Endothelial cell (in vitro differentiated cells): Measurements from ENCODE around the gene MYCL. TPM values are rescaled to one million over a fixed set of nuclear protein-coding genes. Genes with fewer than 3 reads are reported as not detected.

Experiments
- DNase-seq: peaks from one replicate; pipeline ENCODE4 v3.0.0; 2021; ENCODE audit warnings: low spot score
- H3K27ac Mint-ChIP-seq: one replicate; pipeline ENCODE4 v1.8.0; 2021; ENCODE audit warnings: mixed read lengths, inconsistent platforms; ENCODE audit not compliant: unreplicated experiment
- H3K27me3 Mint-ChIP-seq: one replicate; pipeline ENCODE4 v1.8.0; 2021; ENCODE audit warnings: mild to moderate bottlenecking, moderate library complexity, mixed read lengths, inconsistent platforms; ENCODE audit not compliant: unreplicated experiment
- H3K36me3 Mint-ChIP-seq: one replicate; pipeline ENCODE4 v1.8.0; 2021; ENCODE audit warnings: mild to moderate bottlenecking, low read depth, mixed read lengths, inconsistent platforms; ENCODE audit not compliant: unreplicated experiment
- H3K4me1 Mint-ChIP-seq: one replicate; pipeline ENCODE4 v1.8.0; 2021; ENCODE audit warnings: mild to moderate bottlenecking, mixed read lengths, inconsistent platforms; ENCODE audit not compliant: unreplicated experiment
- H3K4me3 Mint-ChIP-seq: one replicate; pipeline ENCODE4 v1.8.0; 2021; ENCODE audit warnings: mild to moderate bottlenecking, mixed read lengths, inconsistent platforms; ENCODE audit not compliant: unreplicated experiment
- H3K9me3 Mint-ChIP-seq: one replicate; pipeline ENCODE4 v1.8.0; 2021; ENCODE audit warnings: mixed read lengths, inconsistent platforms; ENCODE audit not compliant: unreplicated experiment
- CTCF ChIP-seq: fragments of 200-600 bp; sonication (generic); IDR thresholded peaks from one replicate; pipeline ENCODE4 v1.5.0; 2021; ENCODE audit warnings: antibody characterized with exemption; ENCODE audit not compliant: unreplicated experiment
- total RNA-seq: library from RNA; stranded (reverse); fragmentation: NEBNext Ultra II Directional; extraction: Animal tissue kit (Norgen Biotek cat#: 25700); gene quantifications from one replicate; pipeline ENCODE4 v1.2.1, GENCODE V29; 2021; ENCODE audit not compliant: unreplicated experiment

MYCL gene
- total RNA-seq, 1 donor from 2014 or later = 20.1 TPM

DNA sequence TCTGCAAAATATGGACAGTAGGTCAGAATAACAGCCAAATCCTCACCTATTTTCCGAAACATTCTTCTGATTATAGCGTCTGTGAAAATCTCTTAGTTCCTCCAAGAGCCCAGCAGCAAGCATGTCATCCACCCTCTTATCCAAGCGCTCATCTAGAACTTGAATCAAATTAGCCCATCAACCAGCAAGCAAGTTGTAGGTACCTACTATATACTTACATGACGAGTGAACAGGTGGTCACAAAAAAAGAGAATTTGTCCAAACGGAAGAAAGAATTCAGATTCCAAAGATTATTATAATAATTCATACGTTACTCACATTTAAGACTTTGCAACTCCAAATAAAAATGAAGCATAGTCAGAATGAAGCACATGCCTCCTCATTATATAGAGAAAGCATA is 53.8 kb downstream of the MYCL start:
- Mint-ChIP-seq H3K36me3 (peaks cover 10% of the 10 kb centered on the region), H3K27ac (no peak overlapping the region), H3K27me3 (no peaks in the 10 kb centered on the region), H3K9me3 (no peaks in the 10 kb centered on the region), H3K4me3 (no peak overlapping the region), H3K4me1 (peaks cover 15% of the 10 kb centered on the region)
- DNase-seq = no peak
- no peak for TF ChIP-seq CTCF

- no peaks in the 10 kb centered on the region for H3K27me3 Mint-ChIP-seq
- no peak overlapping the region for H3K4me3 Mint-ChIP-seq
- no peaks in the 10 kb centered on the region for H3K9me3 Mint-ChIP-seq
- DNase-seq = no peak
- TF ChIP-seq CTCF = no peak
- H3K4me1 Mint-ChIP-seq = peaks cover 26% of the 10 kb centered on the region
- no peak overlapping the region for H3K27ac Mint-ChIP-seq
- peaks cover 12% of the 10 kb centered on the region for H3K36me3 Mint-ChIP-seq
These were observed 54.9 kb downstream of the MYCL start for GRCh38 chr1:39846796-39847195.

DNA sequence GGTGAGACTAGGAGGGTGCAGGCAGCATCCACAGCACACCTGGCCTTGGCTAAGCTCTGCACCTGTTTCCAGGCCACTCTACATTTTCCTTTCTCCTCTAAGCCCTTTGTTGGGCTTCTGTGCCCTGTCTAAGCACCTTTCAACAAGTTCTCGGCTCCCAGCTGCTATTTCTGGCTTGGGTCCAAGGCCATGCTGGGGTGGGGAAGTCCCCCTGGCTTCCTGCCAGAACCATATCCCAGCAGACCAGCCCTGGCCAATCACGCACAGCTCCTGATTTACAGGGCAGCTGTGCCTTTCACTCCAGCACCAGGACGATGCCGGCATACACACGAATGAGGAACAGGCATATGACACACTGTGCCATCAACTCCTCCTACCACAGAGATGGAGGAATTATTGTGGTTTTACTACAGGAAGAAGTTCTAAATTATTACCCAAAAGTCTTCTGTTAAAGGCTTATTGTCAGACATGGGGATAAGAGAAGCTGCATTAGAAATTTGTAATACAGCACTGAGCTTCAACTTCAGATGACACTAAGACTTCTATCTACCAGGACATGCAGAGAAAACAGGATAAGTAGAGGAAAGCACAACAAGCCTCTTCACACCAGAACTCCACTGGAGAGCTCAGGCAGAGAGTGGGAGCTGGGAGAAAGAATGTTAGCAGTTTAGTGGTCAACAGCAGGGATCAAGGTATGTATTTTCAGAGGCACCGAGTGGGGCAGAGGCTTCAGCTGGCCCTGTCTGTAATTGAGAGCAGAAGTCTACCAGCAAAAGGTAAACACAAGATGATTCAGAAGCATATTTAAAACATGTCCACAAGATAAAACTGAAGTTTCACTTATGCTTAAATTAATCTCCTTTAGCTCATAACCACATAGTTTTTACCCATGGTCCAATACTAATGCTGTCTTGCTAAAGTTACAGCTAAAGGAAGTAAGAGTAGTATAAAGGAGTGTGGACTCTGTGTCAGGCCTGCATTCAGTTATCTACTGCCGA is 55.8 kb downstream of the MYCL start:
- peak; percentile 9 for DNase-seq
- TF ChIP-seq CTCF = no peak
- H3K9me3 Mint-ChIP-seq = no peaks in the 10 kb centered on the region
- H3K36me3 Mint-ChIP-seq = peaks cover 20% of the 10 kb centered on the region
- no peak overlapping the region for H3K27ac Mint-ChIP-seq
- H3K4me1 Mint-ChIP-seq = peaks cover 31% of the 10 kb centered on the region
- H3K27me3 Mint-ChIP-seq = no peaks in the 10 kb centered on the region
- no peak overlapping the region for H3K4me3 Mint-ChIP-seq

Other genes starting within 250 kb of the MYCL start
- not detected for gene NT5C1A, start 229.8 kb downstream of the MYCL start, total RNA-seq
- not detected for gene HPCAL4, start 210.5 kb downstream of the MYCL start, total RNA-seq
- 38.1 TPM for gene PPIE, start 163.0 kb downstream of the MYCL start, total RNA-seq
- gene OXCT2, start 130.6 kb downstream of the MYCL start, total RNA-seq = 0.36 TPM
- 0.10 TPM for gene BMP8B, start 113.1 kb downstream of the MYCL start, total RNA-seq
- 16.1 TPM for gene TRIT1, start 18.4 kb downstream of the MYCL start, total RNA-seq
- 1.6 TPM for gene MFSD2A, start 53.2 kb upstream of the MYCL start, total RNA-seq
- gene CAP1, start 138.8 kb upstream of the MYCL start, total RNA-seq = 378 TPM
- gene PPT1, start 195.3 kb upstream of the MYCL start, total RNA-seq = 52.7 TPM